NCI-H1105 treated with DMSO at 0.1 percent for 48 hours (cell line): ENCODE results near the gene ANO4.
"Not testable (repeated sequence)": the region's sequence is repeated elsewhere in the genome, so short reads cannot be mapped to it uniquely, and the experiment has no call there.

ENCODE experiments used
- DNase-seq: peaks from one replicate; lab custom pipeline; 2025; lab: John Stamatoyannopoulos, UW

Gene ANO4

DNA sequence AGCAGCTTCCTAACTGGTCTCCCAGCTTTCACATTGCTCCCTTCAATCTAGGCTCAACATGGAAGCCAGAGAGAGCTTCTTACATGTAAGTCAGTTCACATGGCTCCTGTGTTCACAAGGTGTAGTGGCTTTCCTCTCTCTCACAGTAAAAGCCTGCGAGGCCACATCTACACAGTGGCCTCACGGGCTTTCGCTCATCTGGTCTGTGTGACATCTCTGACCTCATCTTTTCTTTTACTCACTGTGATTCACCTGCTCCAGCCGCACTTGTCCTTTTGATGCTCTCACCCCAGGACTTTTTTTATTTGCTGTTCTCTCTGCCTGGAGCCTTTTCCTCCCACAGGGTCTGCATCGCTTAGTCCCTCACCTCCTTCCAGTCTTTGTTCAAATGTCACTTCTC, 293.3 kb downstream of the ANO4 start:
- DNase-seq: no peak

DNA sequence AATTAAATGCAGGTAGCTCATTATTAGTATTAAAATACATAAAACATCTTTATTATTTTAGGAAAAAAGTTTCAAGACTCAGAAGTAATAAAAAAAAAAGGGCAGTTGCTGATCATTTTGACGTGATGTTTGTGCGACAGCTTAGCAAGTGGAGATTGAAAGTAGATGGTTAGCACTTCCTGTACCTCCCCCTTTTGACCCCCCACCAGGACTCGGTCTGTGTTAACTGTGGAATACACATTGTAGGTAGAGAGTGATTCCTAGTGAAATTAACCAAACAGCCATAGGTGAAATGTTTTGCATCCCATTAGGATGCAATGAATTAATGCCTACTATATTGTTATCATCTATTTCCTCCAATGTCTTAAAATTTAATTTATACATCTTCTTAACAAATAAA, 294.7 kb downstream of the ANO4 start:
- DNase-seq: no peak

GRCh38 chr12:101090222-101090621, 295.6 kb downstream of the ANO4 start:
- not testable (repeated sequence) for DNase-seq

- no peak for DNase-seq
Observed at GRCh38 chr12:101097829-101098580, 303.4 kb downstream of the ANO4 start.

GRCh38 chr12:101107032-101107763, 312.6 kb downstream of the ANO4 start:
- peak; percentile 27 for DNase-seq

GRCh38 chr12:101108130-101108529, 313.6 kb downstream of the ANO4 start:
- DNase-seq: no peak

DNA sequence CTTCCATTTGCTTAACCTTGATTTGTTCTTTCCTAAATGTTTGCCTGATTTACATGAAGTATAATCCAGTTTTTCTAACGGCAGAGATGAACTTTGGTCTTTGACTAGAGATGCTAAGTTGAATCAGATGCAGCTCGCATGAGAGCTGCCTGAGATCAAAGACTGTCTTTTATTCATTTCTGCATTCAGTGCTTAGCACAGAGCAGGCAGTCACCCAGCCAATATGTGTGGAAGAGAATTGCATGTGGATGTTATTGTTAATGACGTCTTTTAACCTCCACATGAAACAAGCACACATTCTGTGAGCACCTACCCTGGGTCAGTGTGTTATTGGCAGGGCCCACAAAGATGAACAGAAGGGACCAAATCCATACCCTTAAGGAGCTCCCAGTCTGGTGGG, 316.3 kb downstream of the ANO4 start:
- no peak for DNase-seq

DNA sequence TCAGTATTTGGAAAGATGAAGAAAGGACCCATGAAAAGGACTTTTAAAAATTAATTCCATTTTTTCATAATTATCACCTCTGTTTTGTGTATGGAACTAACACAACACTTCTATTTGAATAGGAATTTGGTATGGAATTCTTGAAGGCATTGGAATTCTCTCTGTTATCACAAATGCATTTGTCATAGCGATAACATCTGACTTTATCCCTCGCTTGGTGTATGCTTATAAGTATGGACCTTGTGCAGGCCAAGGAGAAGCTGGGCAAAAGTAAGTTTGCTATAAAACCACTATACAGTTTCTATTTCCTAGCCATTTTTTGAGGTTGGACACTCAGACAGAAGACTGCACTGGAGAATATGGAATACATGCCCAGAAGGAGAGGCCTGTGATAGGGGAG, 316.9 kb downstream of the ANO4 start:
- no peak for DNase-seq

DNA sequence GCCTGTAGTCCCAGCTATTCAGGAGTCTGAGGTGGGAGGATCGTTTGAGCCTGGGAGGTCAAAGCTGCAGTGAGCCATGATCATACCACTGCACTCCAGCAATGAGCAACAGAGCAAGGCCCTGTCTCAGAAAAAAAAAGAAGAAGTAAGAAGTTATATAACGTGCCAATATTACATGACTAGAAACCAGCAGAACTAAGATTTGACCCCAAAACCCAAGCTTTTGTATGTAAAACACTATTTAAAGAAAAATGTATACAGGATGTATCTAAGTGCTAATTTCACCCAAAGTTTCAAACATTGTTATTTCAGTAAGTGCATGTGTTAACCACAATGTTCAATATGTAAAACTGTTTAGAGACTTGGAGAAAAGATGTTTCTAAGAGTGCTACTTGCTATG, 320.8 kb downstream of the ANO4 start:
- no peak for DNase-seq

DNA sequence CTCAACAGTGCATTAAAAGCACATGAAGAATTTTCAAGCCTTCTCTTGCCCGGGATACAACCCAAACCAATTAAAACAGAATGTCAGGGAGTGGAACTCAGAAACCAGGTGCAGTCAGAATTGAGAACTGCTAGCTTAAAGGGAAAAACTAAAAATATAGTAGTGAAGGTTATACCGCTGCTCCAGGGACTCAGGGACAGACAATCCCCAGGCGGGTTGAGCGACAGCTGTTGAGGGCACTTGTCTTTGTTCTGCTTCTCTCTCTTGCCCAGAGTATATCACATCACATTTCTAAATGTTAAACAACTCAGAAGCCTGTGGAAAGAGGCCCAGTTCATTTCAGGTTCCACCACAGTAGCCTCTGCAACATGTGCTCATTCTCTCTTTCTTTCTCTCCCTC, 322.3 kb downstream of the ANO4 start:
- peak; percentile 20 for DNase-seq

- no peak for DNase-seq
Observed at GRCh38 chr12:101117842-101118241, 323.3 kb downstream of the ANO4 start.

DNA sequence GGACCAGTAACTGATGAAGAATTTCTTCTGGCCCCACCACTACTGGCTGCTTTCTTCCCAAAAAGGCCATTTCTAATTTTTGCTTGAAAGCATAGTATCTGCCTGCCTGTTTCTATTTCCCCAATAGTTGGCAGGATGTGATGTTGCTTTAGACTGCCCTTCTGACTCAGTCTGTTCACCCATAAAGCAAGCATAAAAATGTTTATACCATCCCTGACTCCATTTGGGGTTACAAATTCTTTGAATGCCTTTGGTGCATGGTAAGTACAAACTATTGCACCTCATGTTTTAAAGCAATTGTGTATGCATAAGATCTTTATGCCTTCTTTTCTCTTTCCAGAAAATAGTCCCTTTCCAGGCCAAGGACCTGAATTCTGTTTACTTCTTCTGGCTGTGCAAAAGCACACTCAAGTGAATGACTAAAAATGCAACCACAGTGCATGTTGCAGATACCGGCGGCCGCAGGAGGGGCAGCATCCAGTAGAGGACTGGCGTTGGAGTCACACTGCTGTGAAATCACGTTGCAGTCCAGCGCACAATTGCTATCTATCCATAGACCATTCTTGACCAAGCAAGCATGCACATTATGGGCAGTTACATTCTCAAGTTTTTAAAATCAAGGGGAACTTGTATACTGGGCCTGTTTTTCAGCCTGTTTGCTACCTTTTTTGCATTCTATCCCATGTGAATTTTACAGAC, 333.1 kb downstream of the ANO4 start:
- no peak for DNase-seq

- not testable (repeated sequence) for DNase-seq
Observed at GRCh38 chr12:101145777-101146431, 351.3 kb downstream of the ANO4 start.

- DNase-seq: no peak
Observed at GRCh38 chr12:101165319-101165718, 370.7 kb downstream of the ANO4 start.

GRCh38 chr12:101166866-101167265, 372.3 kb downstream of the ANO4 start:
- DNase-seq: no peak

DNA sequence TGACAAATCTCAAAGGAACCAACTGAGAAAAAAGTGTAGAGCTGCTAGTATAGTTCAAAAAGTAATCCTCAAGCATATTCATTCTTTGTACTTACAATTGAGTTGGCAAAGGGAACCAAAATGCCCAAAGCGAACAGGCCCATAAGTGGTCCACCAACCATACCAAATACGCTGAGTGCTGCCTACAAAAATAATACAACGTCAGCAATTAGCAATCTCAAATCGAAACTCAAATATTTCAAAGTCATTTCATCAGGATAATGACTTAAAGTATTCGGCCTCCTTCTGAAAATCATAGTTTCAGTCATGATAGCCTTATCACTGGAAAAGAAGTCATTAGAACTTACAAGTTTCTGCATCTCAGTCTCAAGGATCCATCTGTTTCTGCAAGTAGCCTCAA, 373.4 kb downstream of the ANO4 start:
- DNase-seq: no peak

DNA sequence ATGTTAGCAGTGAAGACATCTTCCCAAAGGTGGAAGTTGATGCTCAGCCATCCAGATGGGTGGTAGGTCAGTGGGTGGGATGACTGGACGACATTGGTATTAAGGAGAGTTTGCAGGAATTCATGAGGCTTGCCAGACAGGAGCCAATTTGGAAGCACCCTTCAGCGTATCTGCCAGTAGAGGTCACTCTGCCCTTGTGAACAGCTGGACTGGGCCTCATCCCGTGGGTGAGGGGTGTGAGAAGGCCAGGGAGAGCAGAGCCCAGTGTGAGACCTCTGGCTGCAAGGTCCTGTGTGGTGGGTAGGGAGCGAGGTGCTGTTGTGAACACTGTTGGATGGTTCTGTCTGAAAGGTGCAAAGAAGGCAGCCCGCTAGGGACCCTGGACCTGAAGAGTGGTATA, 377.7 kb downstream of the ANO4 start:
- no peak for DNase-seq

DNA sequence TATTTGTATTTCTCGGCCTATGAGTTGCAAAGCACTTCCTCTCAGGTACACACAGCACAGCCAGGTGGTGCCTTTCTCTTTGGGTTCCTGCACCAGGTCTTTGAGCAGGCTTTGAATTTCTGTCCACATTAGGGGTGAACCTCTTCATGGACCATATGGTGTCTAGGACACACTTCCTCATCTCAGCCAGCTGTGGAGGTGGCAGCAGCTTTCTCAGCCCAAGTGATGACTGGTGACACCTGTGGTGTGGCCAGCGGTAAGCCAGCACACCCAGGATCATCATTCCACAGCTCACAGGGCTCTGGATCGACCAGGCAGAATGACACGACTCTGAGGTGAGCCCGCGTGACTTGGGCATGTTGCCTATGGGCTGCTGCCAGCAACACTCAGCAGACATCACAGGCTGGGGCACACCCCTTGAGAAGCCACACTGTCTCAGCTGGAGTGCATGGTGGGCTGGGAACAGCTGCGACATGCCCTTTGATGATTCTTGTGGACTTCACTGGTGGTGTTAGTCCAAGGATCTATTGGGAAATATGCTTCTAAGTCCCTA, 378.7 kb downstream of the ANO4 start:
- no peak for DNase-seq

DNA sequence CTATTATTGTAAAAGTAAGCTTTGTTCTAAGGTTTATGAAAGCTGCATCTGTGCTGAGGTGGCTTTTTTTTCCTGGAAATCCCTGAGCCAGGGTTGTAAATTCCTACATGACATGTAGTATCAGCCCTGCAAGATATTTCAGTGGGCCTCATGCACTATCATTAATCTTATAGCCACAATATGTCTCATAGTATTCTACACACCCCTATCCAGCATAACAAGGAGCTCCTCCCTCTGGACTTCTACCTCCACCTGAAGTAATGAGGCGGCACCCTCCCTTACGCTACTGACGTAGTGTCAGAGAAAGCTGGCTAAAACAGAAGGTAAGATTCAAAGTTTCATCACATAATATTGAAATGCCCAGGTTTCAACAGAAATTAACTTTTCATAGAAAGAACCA, 380.0 kb downstream of the ANO4 start:
- DNase-seq: no peak
